Prostate gland (tissue), 2 donors: Measurements from ENCODE around the gene MAMSTR. TPM values are rescaled to one million over a fixed set of nuclear protein-coding genes. Genes with fewer than 3 reads are reported as not detected.
A peak's percentile ranks its signal among the peaks of the same experiment; 100 is the strongest.

Source experiments
- DNase-seq: peaks from one replicate; pipeline ENCODE4 v3.0.0-alpha.2; 2019; ENCODE audit warnings: low spot score
- H3K27ac ChIP-seq, 2 donors: fragments of 200-600 bp; sonication (generic); 2 replicates each; pipeline ENCODE4 v1.5.1; 2017 to 2019
- H3K27me3 ChIP-seq: fragments of 200-600 bp; sonication (generic); replicated peaks from 2 replicates; pipeline ENCODE4 v1.5.1; 2019; ENCODE audit not compliant: insufficient read depth
- H3K36me3 ChIP-seq, 2 donors: fragments of 200-600 bp; sonication (generic); 1 replicate in 1 of 2; 2 replicates in 1 of 2; pipeline versions ENCODE4 v1.5.1 to v1.8.1; 2017 to 2019
- H3K4me1 ChIP-seq: fragments of 200-600 bp; sonication (generic); replicated peaks from 2 replicates; pipeline ENCODE4 v1.5.1; 2019
- H3K4me3 ChIP-seq, 2 donors: fragments of 200-600 bp; sonication (generic); 2 replicates each; pipeline ENCODE4 v1.5.1; 2017 to 2019
- H3K9me3 ChIP-seq: fragments of 200-600 bp; sonication (generic); 2 replicates; pipeline ENCODE4 v1.5.1; 2017
- POLR2A ChIP-seq: fragments of 450-650 bp; IDR thresholded peaks from one replicate; pipeline ENCODE4 v1.6.1; 2016; ENCODE audit warnings: antibody characterized with exemption, mild to moderate bottlenecking
- POLR2AphosphoS5 ChIP-seq: sonication (generic); formaldehyde crosslinking; IDR thresholded peaks from one replicate; pipeline ENCODE4 v1.6.1; 2017; ENCODE audit warnings: antibody characterized with exemption
- WGBS: methylation state at CpG from one replicate; pipeline ENCODE4 v1.1.5; 2018; 5-methylcytosine and 5-hydroxymethylcytosine counted together
- intact Hi-C: fragments of 100-400 bp; cut with DNase I; formaldehyde crosslinking; loops from one replicate; pipeline ENCODE4 v1.14.2; 2022
- total RNA-seq, 2 donors: library from RNA; depleted of rRNA; stranded (reverse); fragments of >200 nt; gene quantifications; one replicate each; pipeline ENCODE4 v1.1.0, GENCODE V29; 2016
- TF ChIP-seq, protein P1 (sequence below), 4 experiments: fragments of 200-600 bp in 2 of 4; fragments of 450-650 bp in 2 of 4; sonication (generic) in 2 of 4; IDR thresholded peaks; 1 replicate in 3 of 4; 2 replicates in 1 of 4; pipeline ENCODE4 v1.5.1; 2016 to 2019; ENCODE audit warnings: antibody characterized with exemption in 4 of 4, mild to moderate bottlenecking in 2 of 4, moderate library complexity in 2 of 4

MAMSTR gene
- total RNA-seq, 2 donors from 2014 or later = 2.6 to 13.9 TPM

DNA sequence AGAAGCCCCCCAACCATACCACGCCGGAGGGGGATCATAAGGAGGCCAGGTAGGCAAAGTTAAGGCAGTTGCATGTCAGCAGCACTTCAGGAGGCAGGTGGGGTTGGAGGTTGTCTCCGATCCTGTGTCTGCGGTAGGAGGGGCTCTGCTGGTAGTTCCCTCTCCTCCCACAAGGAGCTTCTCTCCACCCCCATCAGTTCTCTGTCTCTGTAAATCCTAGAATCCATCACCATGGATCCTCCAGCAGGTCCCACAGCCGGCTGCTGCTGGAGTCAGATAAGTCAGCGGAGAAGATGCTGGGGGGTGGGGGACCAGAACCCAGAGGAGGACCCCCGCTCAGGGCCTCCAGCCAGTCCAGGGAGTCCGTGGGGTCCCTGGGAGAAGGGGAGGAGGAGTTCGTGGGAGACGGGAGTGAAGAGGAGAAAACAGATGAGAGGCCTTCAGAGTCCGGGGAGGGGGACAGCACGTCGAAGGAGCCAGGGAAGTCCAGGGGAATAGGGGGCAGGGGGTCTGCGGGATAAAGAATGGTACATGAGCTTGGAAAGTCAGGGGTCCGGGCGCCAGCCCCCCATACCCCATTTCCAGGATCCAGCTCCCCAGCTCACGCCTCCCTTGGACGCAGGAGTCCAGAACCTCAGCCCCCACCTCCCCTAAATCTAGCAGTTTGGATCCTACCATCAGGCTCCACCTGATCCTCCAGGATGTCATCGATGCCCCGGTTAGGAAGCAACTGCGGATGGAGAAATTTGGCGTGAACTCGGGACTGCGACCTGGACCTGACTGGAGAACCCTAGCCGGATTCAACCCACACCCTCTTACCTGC lies 6.3 kb downstream of the MAMSTR start:
- no peaks in the 10 kb centered on the region for H3K36me3 ChIP-seq
- WGBS = 14% methylated on average over 25 of the region's 25 CpGs
- no peaks in the 10 kb centered on the region for H3K27me3 ChIP-seq
- intact Hi-C loops = loop anchor here (5.0 kb wide), 1 partner anchor 71 kb away; no protein-coding TSS in a partner anchor
- DNase-seq = no peak
- peaks cover 8% of the 10 kb centered on the region for H3K4me1 ChIP-seq
- TF ChIP-seq, protein P1, sequence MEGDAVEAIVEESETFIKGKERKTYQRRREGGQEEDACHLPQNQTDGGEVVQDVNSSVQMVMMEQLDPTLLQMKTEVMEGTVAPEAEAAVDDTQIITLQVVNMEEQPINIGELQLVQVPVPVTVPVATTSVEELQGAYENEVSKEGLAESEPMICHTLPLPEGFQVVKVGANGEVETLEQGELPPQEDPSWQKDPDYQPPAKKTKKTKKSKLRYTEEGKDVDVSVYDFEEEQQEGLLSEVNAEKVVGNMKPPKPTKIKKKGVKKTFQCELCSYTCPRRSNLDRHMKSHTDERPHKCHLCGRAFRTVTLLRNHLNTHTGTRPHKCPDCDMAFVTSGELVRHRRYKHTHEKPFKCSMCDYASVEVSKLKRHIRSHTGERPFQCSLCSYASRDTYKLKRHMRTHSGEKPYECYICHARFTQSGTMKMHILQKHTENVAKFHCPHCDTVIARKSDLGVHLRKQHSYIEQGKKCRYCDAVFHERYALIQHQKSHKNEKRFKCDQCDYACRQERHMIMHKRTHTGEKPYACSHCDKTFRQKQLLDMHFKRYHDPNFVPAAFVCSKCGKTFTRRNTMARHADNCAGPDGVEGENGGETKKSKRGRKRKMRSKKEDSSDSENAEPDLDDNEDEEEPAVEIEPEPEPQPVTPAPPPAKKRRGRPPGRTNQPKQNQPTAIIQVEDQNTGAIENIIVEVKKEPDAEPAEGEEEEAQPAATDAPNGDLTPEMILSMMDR (IDR thresholded peaks at IDR 0.05) = peak in 1 of 4 experiments; percentile 17
- no peak for TF ChIP-seq POLR2A
- no peaks in the 10 kb centered on the region for H3K9me3 ChIP-seq
- H3K4me3 ChIP-seq = peak overlapping the region; percentile 47 to 49
- peak overlapping the region; percentile 59 to 67 for H3K27ac ChIP-seq

DNA sequence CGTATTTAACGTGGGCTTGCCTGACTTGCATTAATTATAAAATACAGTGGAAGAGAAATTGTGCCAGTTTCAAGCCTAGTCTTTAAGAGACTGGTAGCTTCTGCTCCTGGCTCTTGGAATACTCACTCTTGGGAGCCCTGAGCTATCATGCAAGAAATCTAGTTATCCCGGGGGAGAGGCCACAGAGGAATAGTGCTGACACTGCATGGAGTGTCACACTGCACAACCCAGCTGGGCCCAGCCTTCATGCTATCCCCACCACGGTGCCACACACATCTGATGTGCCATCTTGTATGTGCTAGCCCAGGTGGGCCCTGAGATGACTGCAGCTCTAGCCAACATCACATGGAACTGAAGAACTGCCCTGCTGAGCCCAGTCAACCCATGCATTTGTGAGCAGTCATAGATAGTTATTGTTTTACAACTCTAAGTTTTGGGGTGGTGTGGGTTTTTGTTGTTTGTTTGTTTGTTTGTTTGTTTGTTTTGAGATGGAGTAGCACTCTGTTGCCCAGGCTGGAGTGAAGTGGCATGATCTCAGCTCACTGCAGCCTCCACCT lies 8.3 kb downstream of the MAMSTR start:
- DNase-seq = no peak
- Histone ChIP-seq H3K9me3 (no peaks in the 10 kb centered on the region), H3K27ac (no peak overlapping the region), H3K4me1 (peaks cover 4% of the 10 kb centered on the region), H3K4me3 (no peak overlapping the region), H3K27me3 (no peaks in the 10 kb centered on the region), H3K36me3 (no peaks in the 10 kb centered on the region)
- WGBS = 94% methylated on average over 4 of the region's 4 CpGs
- intact Hi-C loops = loop anchor here (5.0 kb wide), 1 partner anchor 69 kb away; no protein-coding TSS in a partner anchor
- TF ChIP-seq, protein P1 (IDR thresholded peaks at IDR 0.05) = no peak
- TF ChIP-seq POLR2A (no peak), POLR2AphosphoS5 (no peak)

DNA sequence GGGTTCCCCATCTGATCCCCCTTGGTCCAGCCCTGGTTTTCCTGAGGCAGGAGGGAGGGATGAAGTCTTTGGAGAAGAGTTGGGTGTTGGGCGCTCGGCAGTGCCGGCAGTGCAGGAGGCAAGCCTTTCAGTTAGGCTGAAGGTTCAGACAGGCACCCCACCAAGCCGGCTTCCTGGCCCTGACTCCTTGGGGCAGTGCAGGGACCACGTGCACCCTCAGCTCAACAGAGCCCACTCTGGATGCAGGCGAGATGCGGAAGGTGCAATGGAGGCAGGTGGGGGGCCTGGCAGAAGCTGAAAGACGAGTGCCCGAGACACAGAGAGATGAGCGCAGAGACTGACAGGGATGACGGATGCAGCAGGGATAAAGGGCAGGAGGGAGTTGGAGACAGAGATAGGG lies 11.1 kb downstream of the MAMSTR start:
- no peaks in the 10 kb centered on the region for H3K4me1 ChIP-seq
- H3K4me3 ChIP-seq = no peak overlapping the region
- H3K27ac ChIP-seq = no peak overlapping the region
- TF ChIP-seq POLR2AphosphoS5 = no peak
- no peak for TF ChIP-seq POLR2A
- TF ChIP-seq, protein P1 (IDR thresholded peaks at IDR 0.05) = no peak
- no peaks in the 10 kb centered on the region for H3K36me3 ChIP-seq
- WGBS = 61% methylated on average over 11 of the region's 11 CpGs
- no peak for DNase-seq
- no peaks in the 10 kb centered on the region for H3K9me3 ChIP-seq
- intact Hi-C loops = no loop called here
- H3K27me3 ChIP-seq = no peaks in the 10 kb centered on the region

DNA sequence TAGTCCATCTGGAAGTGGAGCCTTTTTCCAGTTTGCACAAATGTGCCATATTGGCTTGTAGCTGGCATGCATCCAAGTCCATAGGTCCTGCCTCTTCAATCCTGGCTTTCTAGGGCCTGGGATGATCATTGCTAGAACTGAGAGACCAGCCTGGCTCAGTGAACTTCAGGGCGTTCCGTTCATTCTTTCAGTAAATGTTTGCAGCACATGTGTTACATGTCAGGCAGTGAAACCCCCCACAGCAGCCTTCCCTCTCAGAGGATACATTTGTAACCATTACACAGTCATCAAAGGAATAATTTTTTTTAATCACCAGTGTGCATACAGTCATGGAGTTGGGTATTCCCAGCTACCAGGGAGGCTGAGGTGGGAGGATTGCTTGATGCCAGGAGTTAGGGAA lies 14.1 kb downstream of the MAMSTR start:
- intact Hi-C loops = no loop called here
- Histone ChIP-seq H3K27me3 (no peaks in the 10 kb centered on the region), H3K4me3 (no peak overlapping the region), H3K4me1 (no peaks in the 10 kb centered on the region), H3K9me3 (no peaks in the 10 kb centered on the region), H3K27ac (no peak overlapping the region), H3K36me3 (no peaks in the 10 kb centered on the region)
- TF ChIP-seq POLR2A = no peak
- no peak for TF ChIP-seq POLR2AphosphoS5
- TF ChIP-seq, protein P1 (IDR thresholded peaks at IDR 0.05) = no peak
- no peak for DNase-seq
- WGBS = 73% methylated on average over 2 of the region's 2 CpGs
